Stimulated activated CD4-positive, alpha-beta T cell treated with anti-CD3 and anti-CD28 coated beads, Interleukin-15, amount 100 ng/mL, for 24 hours (primary cell): ENCODE data around the gene AGBL4.

Experiments
- DNase-seq: peaks from one replicate; pipeline ENCODE4 v3.0.0-alpha.2; 2020

Gene AGBL4

GRCh38 chr1:48617252-48617651 is 1406.5 kb downstream of the AGBL4 start:
- no peak for DNase-seq

- DNase-seq: no peak
These were observed 1407.0 kb downstream of the AGBL4 start for GRCh38 chr1:48616710-48617109.

GRCh38 chr1:48611841-48612240 is 1411.9 kb downstream of the AGBL4 start:
- DNase-seq: no peak

- no peak for DNase-seq
These were observed 1412.9 kb downstream of the AGBL4 start for GRCh38 chr1:48610628-48611542.

- DNase-seq: no peak
These were observed 1414.9 kb downstream of the AGBL4 start for GRCh38 chr1:48608882-48609281.

- DNase-seq: no peak
These were observed 1420.5 kb downstream of the AGBL4 start for GRCh38 chr1:48603222-48603621.

GRCh38 chr1:48602349-48602748 is 1421.4 kb downstream of the AGBL4 start:
- no peak for DNase-seq

- no peak for DNase-seq
These were observed 1423.6 kb downstream of the AGBL4 start for GRCh38 chr1:48600182-48600581.

GRCh38 chr1:48597663-48598062 is 1426.1 kb downstream of the AGBL4 start:
- no peak for DNase-seq

GRCh38 chr1:48596046-48596445 is 1427.7 kb downstream of the AGBL4 start:
- DNase-seq: no peak

GRCh38 chr1:48595613-48596012 is 1428.1 kb downstream of the AGBL4 start:
- no peak for DNase-seq

- DNase-seq: no peak
These were observed 1431.4 kb downstream of the AGBL4 start for GRCh38 chr1:48592330-48592729.

GRCh38 chr1:48591181-48591580 is 1432.6 kb downstream of the AGBL4 start:
- DNase-seq: no peak

- DNase-seq: no peak
These were observed 1435.7 kb downstream of the AGBL4 start for GRCh38 chr1:48588061-48588460.

- DNase-seq: no peak
These were observed 1441.3 kb downstream of the AGBL4 start for GRCh38 chr1:48582408-48582807.

GRCh38 chr1:48581270-48581669 is 1442.5 kb downstream of the AGBL4 start:
- DNase-seq: no peak

- no peak for DNase-seq
These were observed 1447.2 kb downstream of the AGBL4 start for GRCh38 chr1:48576565-48576964.

- peak; percentile 22 for DNase-seq
These were observed 1451.0 kb downstream of the AGBL4 start for GRCh38 chr1:48572646-48573258.

- no peak for DNase-seq
These were observed 1451.6 kb downstream of the AGBL4 start for GRCh38 chr1:48572134-48572533.

- no peak for DNase-seq
These were observed 1452.3 kb downstream of the AGBL4 start for GRCh38 chr1:48571303-48571987.

GRCh38 chr1:48570568-48570967 is 1453.2 kb downstream of the AGBL4 start:
- DNase-seq: no peak

- no peak for DNase-seq
These were observed 1455.3 kb downstream of the AGBL4 start for GRCh38 chr1:48568501-48568900.

- no peak for DNase-seq
These were observed 1457.3 kb downstream of the AGBL4 start for GRCh38 chr1:48566492-48566891.

- DNase-seq: no peak
These were observed 1460.7 kb downstream of the AGBL4 start for GRCh38 chr1:48563021-48563420.
